Measurements from ENCODE around the gene ABCA4. TPM values are rescaled to one million over a fixed set of nuclear protein-coding genes. Genes with fewer than 3 reads are reported as not detected.

ABCA4 gene
- polyA plus RNA-seq, 1 experiment = 0.17 TPM

- DNase-seq (ENCODE audit: low read depth, low spot score) = no peak
- H3K27ac ChIP-seq (ENCODE audit: low read depth, low read length) = no peak overlapping the region
- no peak overlapping the region for H3K4me3 ChIP-seq (ENCODE audit: low read depth, low read length)
- no peaks in the 10 kb centered on the region for H3K9me3 ChIP-seq (ENCODE audit: control insufficient read depth, insufficient read depth, low read length)
- CTCF ChIA-PET = interaction anchor here (1.1 to 1.8 kb wide), 4 partner anchors 16 to 372 kb away, joined by 4 to 8 read pairs (median 5); no protein-coding TSS in a partner anchor
- POLR2A ChIA-PET = interaction anchor here (1.0 kb wide), 1 partner anchor 59 kb away, joined by 5 read pairs; no protein-coding TSS in a partner anchor
- no peak for TF ChIP-seq CTCF (IDR thresholded peaks at IDR 0.05; ENCODE audit: low read depth, low read length)
- H3K27me3 ChIP-seq (ENCODE audit: control insufficient read depth, insufficient read depth, low read length) = peaks cover 2% of the 10 kb centered on the region
Observed at GRCh38 chr1:93963585-93963984, 157.4 kb downstream of the ABCA4 start.

GRCh38 chr1:93961906-93962305, 159.0 kb downstream of the ABCA4 start:
- Histone ChIP-seq H3K27ac (ENCODE audit: low read depth, low read length) (no peak overlapping the region), H3K4me3 (ENCODE audit: low read depth, low read length) (no peak overlapping the region), H3K9me3 (ENCODE audit: control insufficient read depth, insufficient read depth, low read length) (peaks cover under 1% of the 10 kb centered on the region), H3K27me3 (ENCODE audit: control insufficient read depth, insufficient read depth, low read length) (peaks cover 2% of the 10 kb centered on the region)
- ChIA-PET CTCF (interaction anchor here (0.8 to 1.3 kb wide), 2 partner anchors 18 to 52 kb away, joined by 3 to 4 read pairs; partner anchors contain the start of gene GCLM), POLR2A (no interaction called here)
- TF ChIP-seq CTCF (IDR thresholded peaks at IDR 0.05; ENCODE audit: low read depth, low read length) = no peak
- DNase-seq (ENCODE audit: low read depth, low spot score) = no peak

- no peak for TF ChIP-seq CTCF (IDR thresholded peaks at IDR 0.05; ENCODE audit: low read depth, low read length)
- H3K27ac ChIP-seq (ENCODE audit: low read depth, low read length) = no peak overlapping the region
- ChIA-PET CTCF (interaction anchor here (0.8 to 1.3 kb wide), 2 partner anchors 18 to 52 kb away, joined by 3 to 4 read pairs; partner anchors contain the start of gene GCLM), POLR2A (no interaction called here)
- no peak for DNase-seq (ENCODE audit: low read depth, low spot score)
- peaks cover 2% of the 10 kb centered on the region for H3K27me3 ChIP-seq (ENCODE audit: control insufficient read depth, insufficient read depth, low read length)
- peaks cover 5% of the 10 kb centered on the region for H3K9me3 ChIP-seq (ENCODE audit: control insufficient read depth, insufficient read depth, low read length)
- H3K4me3 ChIP-seq (ENCODE audit: low read depth, low read length) = no peak overlapping the region
Observed at GRCh38 chr1:93961443-93961842, 159.5 kb downstream of the ABCA4 start.

- ChIA-PET CTCF (interaction anchor here (0.9 kb wide), 1 partner anchor 51 kb away, joined by 3 read pairs; no protein-coding TSS in a partner anchor), POLR2A (no interaction called here)
- no peak for TF ChIP-seq CTCF (IDR thresholded peaks at IDR 0.05; ENCODE audit: low read depth, low read length)
- Histone ChIP-seq H3K27ac (ENCODE audit: low read depth, low read length) (no peak overlapping the region), H3K27me3 (ENCODE audit: control insufficient read depth, insufficient read depth, low read length) (peaks cover 2% of the 10 kb centered on the region), H3K4me3 (ENCODE audit: low read depth, low read length) (no peak overlapping the region), H3K9me3 (ENCODE audit: control insufficient read depth, insufficient read depth, low read length) (peaks cover 7% of the 10 kb centered on the region)
- no peak for DNase-seq (ENCODE audit: low read depth, low spot score)
Observed at GRCh38 chr1:93960641-93961147, 160.3 kb downstream of the ABCA4 start.

- Histone ChIP-seq H3K4me3 (ENCODE audit: low read depth, low read length) (no peak overlapping the region), H3K27ac (ENCODE audit: low read depth, low read length) (no peak overlapping the region), H3K9me3 (ENCODE audit: control insufficient read depth, insufficient read depth, low read length) (peaks cover 7% of the 10 kb centered on the region), H3K27me3 (ENCODE audit: control insufficient read depth, insufficient read depth, low read length) (peaks cover 2% of the 10 kb centered on the region)
- ChIA-PET POLR2A (no interaction called here), CTCF (interaction anchor here (2.1 to 2.4 kb wide), 2 partner anchors 49 to 377 kb away, joined by 11 to 13 read pairs; no protein-coding TSS in a partner anchor)
- no peak for TF ChIP-seq CTCF (IDR thresholded peaks at IDR 0.05; ENCODE audit: low read depth, low read length)
- no peak for DNase-seq (ENCODE audit: low read depth, low spot score)
Observed at GRCh38 chr1:93959413-93959812, 161.5 kb downstream of the ABCA4 start.
